ENCODE results near the gene MALRD1.

DNA sequence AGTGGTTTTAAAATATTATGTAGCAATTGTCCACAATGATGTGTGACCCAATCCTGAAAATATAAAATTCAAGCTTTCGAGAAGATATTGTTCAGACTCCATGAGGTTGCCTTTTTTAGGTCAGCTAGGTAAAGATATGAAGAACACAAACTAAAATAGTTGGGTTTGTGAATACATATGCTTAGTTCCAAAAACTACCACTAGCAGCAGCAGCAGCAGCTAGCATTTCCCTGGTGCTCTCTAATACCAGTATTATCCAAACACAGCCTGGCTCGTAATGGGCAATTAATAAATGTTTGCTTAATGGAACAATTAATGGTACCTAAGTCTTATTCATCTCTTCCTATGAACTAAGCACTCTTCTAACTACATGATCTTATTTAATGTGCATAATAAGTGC, 362.5 kb downstream of the MALRD1 start:
- TF ChIP-seq, protein P1, sequence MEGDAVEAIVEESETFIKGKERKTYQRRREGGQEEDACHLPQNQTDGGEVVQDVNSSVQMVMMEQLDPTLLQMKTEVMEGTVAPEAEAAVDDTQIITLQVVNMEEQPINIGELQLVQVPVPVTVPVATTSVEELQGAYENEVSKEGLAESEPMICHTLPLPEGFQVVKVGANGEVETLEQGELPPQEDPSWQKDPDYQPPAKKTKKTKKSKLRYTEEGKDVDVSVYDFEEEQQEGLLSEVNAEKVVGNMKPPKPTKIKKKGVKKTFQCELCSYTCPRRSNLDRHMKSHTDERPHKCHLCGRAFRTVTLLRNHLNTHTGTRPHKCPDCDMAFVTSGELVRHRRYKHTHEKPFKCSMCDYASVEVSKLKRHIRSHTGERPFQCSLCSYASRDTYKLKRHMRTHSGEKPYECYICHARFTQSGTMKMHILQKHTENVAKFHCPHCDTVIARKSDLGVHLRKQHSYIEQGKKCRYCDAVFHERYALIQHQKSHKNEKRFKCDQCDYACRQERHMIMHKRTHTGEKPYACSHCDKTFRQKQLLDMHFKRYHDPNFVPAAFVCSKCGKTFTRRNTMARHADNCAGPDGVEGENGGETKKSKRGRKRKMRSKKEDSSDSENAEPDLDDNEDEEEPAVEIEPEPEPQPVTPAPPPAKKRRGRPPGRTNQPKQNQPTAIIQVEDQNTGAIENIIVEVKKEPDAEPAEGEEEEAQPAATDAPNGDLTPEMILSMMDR (IDR thresholded peaks at IDR 0.05): no peak
- no peak for TF ChIP-seq POLR2A (IDR thresholded peaks at IDR 0.05)

All from uterus (tissue), 2 donors.